Breast epithelium (tissue), 4 donors: ENCODE measurements around the gene MET. TPM values are rescaled to one million over a fixed set of nuclear protein-coding genes. Genes with fewer than 3 reads are reported as not detected.
A peak's percentile ranks its signal among the peaks of the same experiment; 100 is the strongest.
"Not testable (repeated sequence)": the region's sequence is repeated elsewhere in the genome, so short reads cannot be mapped to it uniquely, and the experiment has no call there.

Experiments
- DNase-seq, 2 donors: peaks; one replicate each; pipeline ENCODE4 v3.0.0-alpha.2; 2019; ENCODE audit warnings: low spot score in 2 of 2
- H3K27ac ChIP-seq, 2 donors: fragments of 200-600 bp; sonication (generic) in 1 of 2; one replicate each; pipeline ENCODE4 v1.5.1; 2016 to 2019; ENCODE audit warnings: mild to moderate bottlenecking in 1 of 2
- H3K27me3 ChIP-seq, 2 donors: fragments of 200-600 bp; sonication (generic) in 1 of 2; one replicate each; pipeline versions ENCODE4 v1.5.1 to v1.6.0; 2017 to 2019; ENCODE audit warnings: control low read depth in 1 of 2, mild to moderate bottlenecking in 1 of 2
- H3K36me3 ChIP-seq: fragments of 200-600 bp; one replicate; pipeline ENCODE4 v1.5.1; 2019
- H3K4me1 ChIP-seq, 2 donors: fragments of 200-600 bp; sonication (generic); one replicate each; pipeline ENCODE4 v1.5.1; 2016 to 2019; ENCODE audit warnings: control low read depth in 1 of 2
- H3K4me3 ChIP-seq, 3 donors: fragments of 200-600 bp; sonication (generic); 1 replicate in 2 of 3; 2 replicates in 1 of 3; pipeline ENCODE4 v1.5.1; 2016 to 2019; ENCODE audit warnings: mild to moderate bottlenecking in 3 of 3, moderate library complexity in 2 of 3
- H3K9me3 ChIP-seq, 2 donors: fragments of 200-600 bp; sonication (generic) in 1 of 2; one replicate each; pipeline ENCODE4 v1.5.1; 2016 to 2019; ENCODE audit warnings: control low read depth in 1 of 2
- CTCF ChIP-seq, 3 donors: fragments of 450-650 bp; IDR thresholded peaks; one replicate each; pipeline ENCODE4 v1.5.1; 2016 to 2017; ENCODE audit warnings: antibody characterized with exemption in 3 of 3, mild to moderate bottlenecking in 3 of 3, moderate library complexity in 3 of 3
- POLR2A ChIP-seq: fragments of 450-650 bp; IDR thresholded peaks from one replicate; pipeline ENCODE4 v1.6.1; 2016; ENCODE audit warnings: antibody characterized with exemption, mild to moderate bottlenecking, moderate library complexity
- POLR2AphosphoS5 ChIP-seq, 3 donors: sonication (generic); formaldehyde crosslinking; IDR thresholded peaks; one replicate each; pipeline ENCODE4 v1.6.1; 2017; ENCODE audit warnings: antibody characterized with exemption in 3 of 3
- intact Hi-C: fragments of 100-400 bp; cut with DNase I; formaldehyde crosslinking; loops from one replicate; pipeline ENCODE4 v1.15.1; 2023; ENCODE audit warnings: low total_unique reads
- total RNA-seq, 3 donors: library from RNA; depleted of rRNA; stranded (reverse); fragments of >200 nt; gene quantifications; one replicate each; pipeline ENCODE4 v1.1.0, GENCODE V29; 2016

Gene MET
- total RNA-seq, 3 donors from 2014 or later: 25.8 to 85.6 (median 40.6) TPM

GRCh38 chr7:116752305-116753074, 80.5 kb downstream of the MET start:
- H3K36me3 ChIP-seq: no peaks in the 10 kb centered on the region
- H3K27ac ChIP-seq: peak overlapping the region in 1 of 2 donors; percentile 38
- no peaks in the 10 kb centered on the region for H3K9me3 ChIP-seq
- no peaks in the 10 kb centered on the region for H3K27me3 ChIP-seq
- TF ChIP-seq POLR2AphosphoS5 (IDR thresholded peaks at IDR 0.05): no peak
- no peak for TF ChIP-seq CTCF (IDR thresholded peaks at IDR 0.05)
- no peak for TF ChIP-seq POLR2A
- intact Hi-C loops: no loop called here
- H3K4me3 ChIP-seq: no peak overlapping the region
- no peak for DNase-seq
- H3K4me1 ChIP-seq: no peaks in the 10 kb centered on the region

- DNase-seq: no peak
- H3K27me3 ChIP-seq: no peaks in the 10 kb centered on the region
- intact Hi-C loops: no loop called here
- H3K9me3 ChIP-seq: no peaks in the 10 kb centered on the region
- H3K4me3 ChIP-seq: no peak overlapping the region
- H3K4me1 ChIP-seq: no peaks in the 10 kb centered on the region
- TF ChIP-seq POLR2AphosphoS5 (IDR thresholded peaks at IDR 0.05): no peak
- TF ChIP-seq POLR2A: no peak
- no peak for TF ChIP-seq CTCF (IDR thresholded peaks at IDR 0.05)
- no peaks in the 10 kb centered on the region for H3K36me3 ChIP-seq
- H3K27ac ChIP-seq: no peak overlapping the region
Measured at GRCh38 chr7:116753130-116753529, 81.1 kb downstream of the MET start.

GRCh38 chr7:116754186-116754585, 82.2 kb downstream of the MET start:
- H3K4me1 ChIP-seq: no peaks in the 10 kb centered on the region
- H3K27me3 ChIP-seq: no peaks in the 10 kb centered on the region
- DNase-seq: no peak
- no peak for TF ChIP-seq CTCF (IDR thresholded peaks at IDR 0.05)
- no peak for TF ChIP-seq POLR2A
- TF ChIP-seq POLR2AphosphoS5 (IDR thresholded peaks at IDR 0.05): no peak
- no peaks in the 10 kb centered on the region for H3K9me3 ChIP-seq
- intact Hi-C loops: no loop called here
- no peak overlapping the region for H3K4me3 ChIP-seq
- no peak overlapping the region for H3K27ac ChIP-seq
- H3K36me3 ChIP-seq: no peaks in the 10 kb centered on the region

- TF ChIP-seq POLR2AphosphoS5 (IDR thresholded peaks at IDR 0.05) (no peak), CTCF (IDR thresholded peaks at IDR 0.05) (no peak), POLR2A (no peak)
- Histone ChIP-seq H3K4me1 (no peaks in the 10 kb centered on the region), H3K36me3 (no peaks in the 10 kb centered on the region), H3K9me3 (no peaks in the 10 kb centered on the region), H3K27me3 (no peaks in the 10 kb centered on the region), H3K27ac (no peak overlapping the region), H3K4me3 (no peak overlapping the region)
- DNase-seq: no peak
- intact Hi-C loops: no loop called here
Measured at GRCh38 chr7:116757283-116757682, 85.3 kb downstream of the MET start.

- DNase-seq, H3K36me3 ChIP-seq, intact Hi-C loops, H3K27me3 ChIP-seq, H3K4me1 ChIP-seq, H3K27ac ChIP-seq, H3K9me3 ChIP-seq, H3K4me3 ChIP-seq: not testable (repeated sequence)
Measured at GRCh38 chr7:116759642-116760041, 87.6 kb downstream of the MET start.
